ENCODE data around the gene VASN.

- no peak for TF ChIP-seq ZNF830 (CRISPR knock-in tag; IDR thresholded peaks at IDR 0.05)
- TF ChIP-seq CTBP1 (IDR thresholded peaks at IDR 0.05; ENCODE audit: borderline replicate concordance), result no peak
- TF ChIP-seq ZNF263 (CRISPR knock-in tag; IDR thresholded peaks at IDR 0.05; ENCODE audit: borderline replicate concordance), result no peak
- no peak for TF ChIP-seq EZH2 (IDR thresholded peaks at IDR 0.05; ENCODE audit: borderline replicate concordance, low read depth, low read length)
- TF ChIP-seq ZNF354B (CRISPR knock-in tag; IDR thresholded peaks at IDR 0.05), result no peak
- TF ChIP-seq, protein P1, sequence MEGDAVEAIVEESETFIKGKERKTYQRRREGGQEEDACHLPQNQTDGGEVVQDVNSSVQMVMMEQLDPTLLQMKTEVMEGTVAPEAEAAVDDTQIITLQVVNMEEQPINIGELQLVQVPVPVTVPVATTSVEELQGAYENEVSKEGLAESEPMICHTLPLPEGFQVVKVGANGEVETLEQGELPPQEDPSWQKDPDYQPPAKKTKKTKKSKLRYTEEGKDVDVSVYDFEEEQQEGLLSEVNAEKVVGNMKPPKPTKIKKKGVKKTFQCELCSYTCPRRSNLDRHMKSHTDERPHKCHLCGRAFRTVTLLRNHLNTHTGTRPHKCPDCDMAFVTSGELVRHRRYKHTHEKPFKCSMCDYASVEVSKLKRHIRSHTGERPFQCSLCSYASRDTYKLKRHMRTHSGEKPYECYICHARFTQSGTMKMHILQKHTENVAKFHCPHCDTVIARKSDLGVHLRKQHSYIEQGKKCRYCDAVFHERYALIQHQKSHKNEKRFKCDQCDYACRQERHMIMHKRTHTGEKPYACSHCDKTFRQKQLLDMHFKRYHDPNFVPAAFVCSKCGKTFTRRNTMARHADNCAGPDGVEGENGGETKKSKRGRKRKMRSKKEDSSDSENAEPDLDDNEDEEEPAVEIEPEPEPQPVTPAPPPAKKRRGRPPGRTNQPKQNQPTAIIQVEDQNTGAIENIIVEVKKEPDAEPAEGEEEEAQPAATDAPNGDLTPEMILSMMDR (IDR thresholded peaks at IDR 0.05 in 2 of 3, conservative IDR thresholded peaks at IDR 0.05 in 1 of 3; ENCODE audit: insufficient read depth in 2 of 3, low read depth in 1 of 3, low read length in 3 of 3), result no peak
- TF ChIP-seq MAX (CRISPR knock-in tag; IDR thresholded peaks at IDR 0.05), result no peak
- no peak for TF ChIP-seq EP300 (IDR thresholded peaks at IDR 0.05; ENCODE audit: low read length)
- TF ChIP-seq, protein P2, sequence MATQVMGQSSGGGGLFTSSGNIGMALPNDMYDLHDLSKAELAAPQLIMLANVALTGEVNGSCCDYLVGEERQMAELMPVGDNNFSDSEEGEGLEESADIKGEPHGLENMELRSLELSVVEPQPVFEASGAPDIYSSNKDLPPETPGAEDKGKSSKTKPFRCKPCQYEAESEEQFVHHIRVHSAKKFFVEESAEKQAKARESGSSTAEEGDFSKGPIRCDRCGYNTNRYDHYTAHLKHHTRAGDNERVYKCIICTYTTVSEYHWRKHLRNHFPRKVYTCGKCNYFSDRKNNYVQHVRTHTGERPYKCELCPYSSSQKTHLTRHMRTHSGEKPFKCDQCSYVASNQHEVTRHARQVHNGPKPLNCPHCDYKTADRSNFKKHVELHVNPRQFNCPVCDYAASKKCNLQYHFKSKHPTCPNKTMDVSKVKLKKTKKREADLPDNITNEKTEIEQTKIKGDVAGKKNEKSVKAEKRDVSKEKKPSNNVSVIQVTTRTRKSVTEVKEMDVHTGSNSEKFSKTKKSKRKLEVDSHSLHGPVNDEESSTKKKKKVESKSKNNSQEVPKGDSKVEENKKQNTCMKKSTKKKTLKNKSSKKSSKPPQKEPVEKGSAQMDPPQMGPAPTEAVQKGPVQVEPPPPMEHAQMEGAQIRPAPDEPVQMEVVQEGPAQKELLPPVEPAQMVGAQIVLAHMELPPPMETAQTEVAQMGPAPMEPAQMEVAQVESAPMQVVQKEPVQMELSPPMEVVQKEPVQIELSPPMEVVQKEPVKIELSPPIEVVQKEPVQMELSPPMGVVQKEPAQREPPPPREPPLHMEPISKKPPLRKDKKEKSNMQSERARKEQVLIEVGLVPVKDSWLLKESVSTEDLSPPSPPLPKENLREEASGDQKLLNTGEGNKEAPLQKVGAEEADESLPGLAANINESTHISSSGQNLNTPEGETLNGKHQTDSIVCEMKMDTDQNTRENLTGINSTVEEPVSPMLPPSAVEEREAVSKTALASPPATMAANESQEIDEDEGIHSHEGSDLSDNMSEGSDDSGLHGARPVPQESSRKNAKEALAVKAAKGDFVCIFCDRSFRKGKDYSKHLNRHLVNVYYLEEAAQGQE (IDR thresholded peaks at IDR 0.05; ENCODE audit: borderline replicate concordance), result no peak
- TF ChIP-seq, protein P2 (CRISPR knock-in tag; IDR thresholded peaks at IDR 0.05; ENCODE audit: low read depth), result no peak
- TF ChIP-seq, protein P3, sequence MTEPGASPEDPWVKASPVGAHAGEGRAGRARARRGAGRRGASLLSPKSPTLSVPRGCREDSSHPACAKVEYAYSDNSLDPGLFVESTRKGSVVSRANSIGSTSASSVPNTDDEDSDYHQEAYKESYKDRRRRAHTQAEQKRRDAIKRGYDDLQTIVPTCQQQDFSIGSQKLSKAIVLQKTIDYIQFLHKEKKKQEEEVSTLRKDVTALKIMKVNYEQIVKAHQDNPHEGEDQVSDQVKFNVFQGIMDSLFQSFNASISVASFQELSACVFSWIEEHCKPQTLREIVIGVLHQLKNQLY (CRISPR knock-in tag; conservative IDR thresholded peaks at IDR 0.05), result no peak
These were observed 28.5 kb upstream of the VASN start for GRCh38 chr16:4342866-4343744.

Data from K562 (cell line).